Measurements from ENCODE around the gene TIPIN.
"Not testable (repeated sequence)": the region's sequence is repeated elsewhere in the genome, so short reads cannot be mapped to it uniquely, and the experiment has no call there.

Gene TIPIN

DNA sequence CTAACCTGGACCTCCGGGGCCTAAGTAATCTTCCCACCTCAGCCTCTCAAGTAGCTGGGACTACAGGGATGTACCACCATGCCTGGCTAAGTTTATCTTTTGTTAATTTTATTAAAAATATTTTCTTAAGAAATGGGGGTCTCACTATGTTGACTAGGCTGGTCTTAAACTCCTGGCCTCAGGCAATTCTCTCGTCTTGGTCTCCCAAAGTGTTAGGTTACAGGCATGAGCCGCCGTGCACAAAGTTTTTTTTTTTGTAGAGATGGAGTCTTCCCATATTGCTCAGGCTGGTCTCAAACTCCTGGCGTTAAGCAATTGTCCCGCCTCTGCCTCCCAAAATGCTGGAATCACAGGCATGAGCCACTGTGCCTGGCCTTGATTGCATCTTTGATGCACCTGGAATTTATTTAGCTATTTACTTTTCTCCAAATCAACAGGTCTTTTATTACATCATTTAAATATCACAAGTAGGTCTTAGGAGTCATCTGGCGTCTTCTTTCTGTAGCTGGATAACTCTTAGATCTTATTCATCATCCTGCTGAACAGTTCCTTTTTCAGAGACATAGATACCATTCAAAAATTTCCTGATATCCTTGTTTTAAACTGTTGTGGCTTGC, 22.4 kb upstream of the TIPIN start:
- no peak overlapping the region for H3K4me3 ChIP-seq (ENCODE audit: low read depth, low read length)
- TF ChIP-seq, protein P1, sequence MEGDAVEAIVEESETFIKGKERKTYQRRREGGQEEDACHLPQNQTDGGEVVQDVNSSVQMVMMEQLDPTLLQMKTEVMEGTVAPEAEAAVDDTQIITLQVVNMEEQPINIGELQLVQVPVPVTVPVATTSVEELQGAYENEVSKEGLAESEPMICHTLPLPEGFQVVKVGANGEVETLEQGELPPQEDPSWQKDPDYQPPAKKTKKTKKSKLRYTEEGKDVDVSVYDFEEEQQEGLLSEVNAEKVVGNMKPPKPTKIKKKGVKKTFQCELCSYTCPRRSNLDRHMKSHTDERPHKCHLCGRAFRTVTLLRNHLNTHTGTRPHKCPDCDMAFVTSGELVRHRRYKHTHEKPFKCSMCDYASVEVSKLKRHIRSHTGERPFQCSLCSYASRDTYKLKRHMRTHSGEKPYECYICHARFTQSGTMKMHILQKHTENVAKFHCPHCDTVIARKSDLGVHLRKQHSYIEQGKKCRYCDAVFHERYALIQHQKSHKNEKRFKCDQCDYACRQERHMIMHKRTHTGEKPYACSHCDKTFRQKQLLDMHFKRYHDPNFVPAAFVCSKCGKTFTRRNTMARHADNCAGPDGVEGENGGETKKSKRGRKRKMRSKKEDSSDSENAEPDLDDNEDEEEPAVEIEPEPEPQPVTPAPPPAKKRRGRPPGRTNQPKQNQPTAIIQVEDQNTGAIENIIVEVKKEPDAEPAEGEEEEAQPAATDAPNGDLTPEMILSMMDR (IDR thresholded peaks at IDR 0.05; ENCODE audit: low read depth, low read length), result no peak

GRCh38 chr15:66374179-66374578, 17.7 kb upstream of the TIPIN start:
- TF ChIP-seq, protein P1 (IDR thresholded peaks at IDR 0.05; ENCODE audit: low read depth, low read length), result no peak
- no peak overlapping the region for H3K4me3 ChIP-seq (ENCODE audit: low read depth, low read length)

- TF ChIP-seq, protein P1 (IDR thresholded peaks at IDR 0.05; ENCODE audit: low read depth, low read length), result no peak
- peak overlapping the region; percentile 29 for H3K4me3 ChIP-seq (ENCODE audit: low read depth, low read length)
These were observed 13.5 kb upstream of the TIPIN start for GRCh38 chr15:66369773-66370651.

GRCh38 chr15:66364944-66365528, 8.6 kb upstream of the TIPIN start:
- H3K4me3 ChIP-seq (ENCODE audit: low read depth, low read length), result no peak overlapping the region
- TF ChIP-seq, protein P1 (IDR thresholded peaks at IDR 0.05; ENCODE audit: low read depth, low read length), result no peak

- H3K4me3 ChIP-seq (ENCODE audit: low read depth, low read length), result no peak overlapping the region
- TF ChIP-seq, protein P1 (IDR thresholded peaks at IDR 0.05; ENCODE audit: low read depth, low read length), result no peak
These were observed 6.3 kb upstream of the TIPIN start for GRCh38 chr15:66362776-66363175.

DNA sequence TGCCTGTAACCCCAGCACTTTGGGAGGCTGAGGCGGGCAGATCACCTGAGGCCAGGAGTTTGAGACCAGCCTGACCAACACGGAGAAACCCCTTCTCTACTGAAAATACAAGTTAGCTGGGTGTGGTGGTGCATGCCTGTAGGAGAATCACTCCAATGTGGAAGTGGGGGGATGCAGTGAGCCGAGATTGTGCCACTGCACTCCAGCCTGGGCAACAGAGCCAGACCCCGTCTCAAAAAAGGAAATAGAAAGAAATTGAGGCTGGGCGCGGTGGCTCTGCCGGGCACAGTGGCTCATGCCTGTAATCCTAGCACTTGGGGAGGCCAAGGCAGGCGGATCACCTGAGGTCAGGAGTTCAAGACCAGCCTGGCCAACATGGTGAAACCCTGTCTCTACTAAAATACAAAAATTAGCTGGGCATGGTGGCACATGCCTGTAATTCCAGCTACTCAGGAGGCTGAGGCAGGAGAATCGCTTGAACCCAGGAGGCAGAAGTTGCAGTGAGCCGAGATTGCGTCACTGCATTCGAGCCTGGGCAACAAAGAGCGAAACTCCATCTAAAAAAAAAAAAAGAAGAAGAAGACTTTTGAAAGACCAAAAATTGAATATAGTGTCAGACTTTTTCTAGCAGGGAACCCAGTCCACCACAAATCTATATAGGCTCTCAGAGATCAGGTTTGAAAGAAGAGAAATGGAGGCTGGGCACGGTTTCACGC, 5.4 kb upstream of the TIPIN start:
- H3K4me3 ChIP-seq (ENCODE audit: low read depth, low read length), result not testable (repeated sequence)

DNA sequence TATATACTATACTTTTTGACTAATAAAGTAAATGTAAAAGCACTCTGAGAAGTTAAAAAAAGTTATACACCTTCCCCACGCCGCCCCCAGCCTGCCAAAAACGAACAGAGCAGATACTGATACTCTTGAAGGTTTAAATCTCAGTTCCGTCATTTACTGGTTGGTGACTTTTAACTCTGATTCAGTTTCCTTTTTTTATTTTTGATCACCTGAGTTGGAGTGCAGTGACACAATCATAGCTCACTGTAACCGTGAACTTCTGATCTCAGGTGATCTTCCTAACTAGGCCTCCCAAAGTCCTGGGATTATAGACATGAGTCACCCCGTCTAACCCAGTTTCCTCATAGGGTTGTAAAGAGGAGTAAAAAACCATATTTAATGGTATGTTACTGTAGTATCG, 3.3 kb upstream of the TIPIN start:
- TF ChIP-seq, protein P1 (IDR thresholded peaks at IDR 0.05; ENCODE audit: low read depth, low read length), result no peak
- H3K4me3 ChIP-seq (ENCODE audit: low read depth, low read length), result no peak overlapping the region
